GM12878 (cell line): ENCODE measurements around the gene INAFM1. TPM values are rescaled to one million over a fixed set of nuclear protein-coding genes. Genes with fewer than 3 reads are reported as not detected.

Experiments
- BMI1 ChIP-seq: fragments of 450-650 bp; IDR thresholded peaks from 2 replicates; pipeline ENCODE4 v1.6.1; 2016; ENCODE audit warnings: mild to moderate bottlenecking, moderate library complexity, borderline replicate concordance
- BRCA1 ChIP-seq: IDR thresholded peaks from 2 replicates; pipeline ENCODE4 v1.6.1; 2011; ENCODE audit warnings: low read depth, low read length, improper control_type of control experiment
- CBFB ChIP-seq: IDR thresholded peaks from 2 replicates; pipeline ENCODE4 v1.6.1; 2016; ENCODE audit warnings: antibody characterized with exemption, low read depth
- CREB1 ChIP-seq: IDR thresholded peaks from 2 replicates; pipeline ENCODE4 v1.6.1; 2012; ENCODE audit warnings: low read depth, mild to moderate bottlenecking, inconsistent platforms
- CTCF ChIP-seq, 3 experiments: IDR thresholded peaks in 2 of 3; conservative IDR thresholded peaks in 1 of 3; 2 replicates each; pipeline ENCODE4 v1.5.1; 2011; ENCODE audit warnings: low read depth in 3 of 3, low read length in 3 of 3, mild to moderate bottlenecking in 3 of 3, control low read depth in 2 of 3, moderate library complexity in 2 of 3, inconsistent platforms in 1 of 3, mixed read lengths in 1 of 3; ENCODE audit not compliant: control insufficient read depth in 2 of 3, insufficient read depth in 1 of 3; ENCODE audit errors: extremely low read depth in 1 of 3
- E4F1 ChIP-seq: fragments of 450-650 bp; IDR thresholded peaks from 2 replicates; pipeline ENCODE4 v1.6.1; 2018; ENCODE audit warnings: borderline replicate concordance, mild to moderate bottlenecking; ENCODE audit not compliant: partially characterized antibody
- EED ChIP-seq: sonication (generic); IDR thresholded peaks from 2 replicates; pipeline ENCODE4 v1.6.1; 2016; ENCODE audit warnings: antibody characterized with exemption, low read depth
- HDAC2 ChIP-seq: fragments of 200-600 bp; sonication (generic); IDR thresholded peaks from 2 replicates; pipeline ENCODE4 v1.6.1; 2017
- IKZF2 ChIP-seq, 2 experiments: fragments of 450-650 bp; IDR thresholded peaks; 2 replicates each; pipeline ENCODE4 v1.6.1; 2017; ENCODE audit warnings: mild to moderate bottlenecking in 2 of 2, moderate library complexity in 2 of 2
- KLF5 ChIP-seq: fragments of 450-650 bp; IDR thresholded peaks from 2 replicates; pipeline ENCODE4 v1.6.1; 2014; ENCODE audit warnings: mild to moderate bottlenecking; ENCODE audit not compliant: partially characterized antibody
- MEF2A ChIP-seq: IDR thresholded peaks from 2 replicates; pipeline ENCODE4 v1.6.1; 2011; ENCODE audit warnings: low read depth, mild to moderate bottlenecking, low read length, moderate library complexity; ENCODE audit not compliant: insufficient read depth
- MXI1 ChIP-seq: fragments of 150-350 bp; IDR thresholded peaks from 2 replicates; pipeline ENCODE4 v1.6.1; 2011; ENCODE audit warnings: low read depth, mild to moderate bottlenecking, inconsistent platforms, low read length, improper control_type of control experiment
- NBN ChIP-seq: fragments of 450-650 bp; IDR thresholded peaks from 2 replicates; pipeline ENCODE4 v1.6.1; 2016
- NFXL1 ChIP-seq: fragments of 450-650 bp; IDR thresholded peaks from 2 replicates; pipeline ENCODE4 v1.6.1; 2017; ENCODE audit warnings: antibody characterized with exemption, mild to moderate bottlenecking, borderline replicate concordance
- NFYB ChIP-seq: IDR thresholded peaks from 2 replicates; pipeline ENCODE4 v1.6.1; 2011; ENCODE audit warnings: low read depth, mild to moderate bottlenecking, low read length, improper control_type of control experiment, moderate library complexity; ENCODE audit not compliant: insufficient read depth
- NR2F1 ChIP-seq: fragments of 450-650 bp; conservative IDR thresholded peaks from 2 replicates; pipeline ENCODE4 v1.6.1; 2017; ENCODE audit warnings: mild to moderate bottlenecking
- PAX8 ChIP-seq: fragments of 450-650 bp; IDR thresholded peaks from 2 replicates; pipeline ENCODE4 v1.6.1; 2017; ENCODE audit warnings: mild to moderate bottlenecking, moderate library complexity
- POU2F2 ChIP-seq: IDR thresholded peaks from 3 replicates; pipeline ENCODE4 v1.6.1; 2011; ENCODE audit warnings: low read depth, mild to moderate bottlenecking, low read length, borderline replicate concordance
- RBBP5 ChIP-seq: fragments of 200-600 bp; sonication (generic); conservative IDR thresholded peaks from 2 replicates; pipeline ENCODE4 v1.6.1; 2016
- SPI1 ChIP-seq: IDR thresholded peaks from 2 replicates; pipeline ENCODE4 v1.6.1; 2011; ENCODE audit warnings: low read depth, mild to moderate bottlenecking, low read length, moderate library complexity, borderline replicate concordance; ENCODE audit not compliant: insufficient read depth
- TBL1XR1 ChIP-seq: IDR thresholded peaks from 2 replicates; pipeline ENCODE4 v1.6.1; 2012; ENCODE audit warnings: low read depth, low read length, improper control_type of control experiment
- TCF7 ChIP-seq: IDR thresholded peaks from 2 replicates; pipeline ENCODE4 v1.6.1; 2014; ENCODE audit warnings: antibody characterized with exemption, borderline replicate concordance
- WRNIP1 ChIP-seq: IDR thresholded peaks from 2 replicates; pipeline ENCODE4 v1.6.1; 2011; ENCODE audit warnings: low read depth, low read length, improper control_type of control experiment, borderline replicate concordance
- polyA plus RNA-seq, 11 experiments: library from polyadenylated mRNA; depleted of rRNA in 4 of 11; unstranded in 6 of 11; stranded (reverse) in 5 of 11; fragments of >200 nt; fragmentation: Nextera tagmentation in 4 of 11; fragmentation: Illumina TruSeq in 1 of 11; extraction: Ambion mirVana in 4 of 11; extraction: Trizol in 1 of 11; gene quantifications; 1 replicate in 1 of 11; 2 replicates in 10 of 11; pipeline versions ENCODE4 v1.2.1 to v1.2.3, GENCODE V29; 2011 to 2016; ENCODE audit warnings: inconsistent platforms in 2 of 11, missing spikeins in 2 of 11, low read depth in 1 of 11
- total RNA-seq, 4 experiments: library from RNA; depleted of rRNA in 3 of 4; stranded (reverse); fragments of >200 nt in 3 of 4; fragmentation: Illumina TruSeq in 1 of 4; extraction: Trizol in 1 of 4; gene quantifications; 2 replicates each; pipeline versions ENCODE4 v1.2.1 to v1.2.3, GENCODE V29; 2013 to 2021
- TF ChIP-seq, protein P1 (sequence below): fragments of 450-650 bp; IDR thresholded peaks from 2 replicates; pipeline ENCODE4 v1.6.1; 2018; ENCODE audit warnings: mild to moderate bottlenecking, low read depth, moderate library complexity; ENCODE audit not compliant: partially characterized antibody

INAFM1 gene
- total and polyA plus RNA-seq, 10 of the 15 experiments (the other 5 are each of a cell fraction or from before 2014, with no cell fraction given), result 0.57 to 6.8 (median 1.1) TPM; not detected in 1

GRCh38 chr19:47227352-47228167, 47.1 kb upstream of the INAFM1 start (continued):
- TF ChIP-seq, protein P1, sequence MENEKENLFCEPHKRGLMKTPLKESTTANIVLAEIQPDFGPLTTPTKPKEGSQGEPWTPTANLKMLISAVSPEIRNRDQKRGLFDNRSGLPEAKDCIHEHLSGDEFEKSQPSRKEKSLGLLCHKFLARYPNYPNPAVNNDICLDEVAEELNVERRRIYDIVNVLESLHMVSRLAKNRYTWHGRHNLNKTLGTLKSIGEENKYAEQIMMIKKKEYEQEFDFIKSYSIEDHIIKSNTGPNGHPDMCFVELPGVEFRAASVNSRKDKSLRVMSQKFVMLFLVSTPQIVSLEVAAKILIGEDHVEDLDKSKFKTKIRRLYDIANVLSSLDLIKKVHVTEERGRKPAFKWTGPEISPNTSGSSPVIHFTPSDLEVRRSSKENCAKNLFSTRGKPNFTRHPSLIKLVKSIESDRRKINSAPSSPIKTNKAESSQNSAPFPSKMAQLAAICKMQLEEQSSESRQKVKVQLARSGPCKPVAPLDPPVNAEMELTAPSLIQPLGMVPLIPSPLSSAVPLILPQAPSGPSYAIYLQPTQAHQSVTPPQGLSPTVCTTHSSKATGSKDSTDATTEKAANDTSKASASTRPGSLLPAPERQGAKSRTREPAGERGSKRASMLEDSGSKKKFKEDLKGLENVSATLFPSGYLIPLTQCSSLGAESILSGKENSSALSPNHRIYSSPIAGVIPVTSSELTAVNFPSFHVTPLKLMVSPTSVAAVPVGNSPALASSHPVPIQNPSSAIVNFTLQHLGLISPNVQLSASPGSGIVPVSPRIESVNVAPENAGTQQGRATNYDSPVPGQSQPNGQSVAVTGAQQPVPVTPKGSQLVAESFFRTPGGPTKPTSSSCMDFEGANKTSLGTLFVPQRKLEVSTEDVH, result peak; percentile 23
- TF ChIP-seq EED (peak; percentile 47; the same call in 1 of the 2 replicates), TCF7 (no peak), CTCF (IDR thresholded peaks at IDR 0.05 in 2 of 3, conservative IDR thresholded peaks at IDR 0.05 in 1 of 3; ENCODE audit: control insufficient read depth in 2 of 3, extremely low read depth in 1 of 3, insufficient read depth in 1 of 3, low read depth in 3 of 3, low read length in 3 of 3) (no peak), NR2F1 (peak; percentile 98), RBBP5 (no peak), SPI1 (peak; percentile 28; the same call in 1 of the 2 replicates), POU2F2 (peak; percentile 72; the same call in 2 of the 3 replicates), IKZF2 (IDR thresholded peaks at IDR 0.05) (peak; percentile 87 to 89), E4F1 (peak; percentile 57), CREB1 (peak; percentile 25; the same call in 1 of the 2 replicates), WRNIP1 (0 out of 2 replicates have a peak, but pooled peaks have one; percentile 57), HDAC2 (no peak), NFXL1 (no peak), TBL1XR1 (no peak; the same call in 1 of the 2 replicates), BMI1 (0 out of 2 replicates have a peak, but pooled peaks have one; percentile 19), PAX8 (no peak), CBFB (no peak), NFYB (no peak), MXI1 (0 out of 2 replicates have a peak, but pooled peaks have one; percentile 44), BRCA1 (no peak), KLF5 (no peak), MEF2A (no peak), NBN (peak; percentile 65)
